Smooth muscle cell of bladder (primary cell): ENCODE measurements around the gene OR7C2. TPM values are rescaled to one million over a fixed set of nuclear protein-coding genes. Genes with fewer than 3 reads are reported as not detected.

ENCODE experiments used
- total RNA-seq: library from RNA; depleted of rRNA; stranded (reverse); fragments of >200 nt; gene quantifications from 2 replicates; pipeline ENCODE4 v1.2.3, GENCODE V29; 2014

Gene OR7C2
- total RNA-seq: not detected in 2 replicates

GRCh38 chr19:14941189-14941588 is at the start of gene OR7C2:
Gene OR7C2, plus strand, starts transcription at chr19:14941489. Its CDS starts 0 bp downstream, at chr19:14941489.

DNA sequence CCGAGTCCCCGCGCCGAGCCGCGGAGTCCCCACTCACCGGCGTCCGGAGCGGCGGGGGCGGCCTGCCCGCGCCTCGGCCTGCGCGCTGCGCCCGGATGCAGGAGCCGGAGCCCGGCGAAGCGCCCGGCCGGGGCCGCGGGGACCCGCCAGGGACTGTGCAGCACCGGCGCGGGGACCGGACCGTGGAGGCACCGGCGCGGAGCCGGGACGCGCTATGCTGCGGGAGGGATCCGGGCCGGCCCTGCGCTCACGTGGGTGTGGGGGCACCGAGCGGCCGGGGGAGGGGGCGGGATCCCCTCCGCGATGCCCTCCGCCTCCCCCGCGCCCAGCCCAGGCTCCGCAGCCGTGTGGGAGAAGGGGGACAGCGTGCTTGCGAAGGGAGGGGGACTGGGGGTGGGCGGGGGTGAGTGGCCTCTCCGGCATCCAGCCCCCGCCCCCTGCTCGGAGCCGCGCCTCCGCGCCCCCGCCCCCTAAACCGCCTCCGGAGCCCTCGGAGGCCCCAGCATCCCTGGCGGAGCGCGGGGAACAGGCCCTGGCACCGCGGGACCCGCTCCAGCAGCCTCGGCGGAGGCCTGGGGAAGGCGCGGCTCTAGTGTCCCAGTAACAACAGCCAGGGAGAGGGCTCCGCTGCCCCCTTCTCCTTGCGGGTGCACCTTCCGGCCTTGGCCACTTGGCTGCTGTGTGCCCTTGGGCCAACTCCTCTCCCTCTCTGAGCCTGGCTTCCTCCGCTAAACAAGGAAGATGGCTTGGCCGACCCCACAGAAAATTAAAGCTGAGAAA is 38.4 kb downstream of the OR7C2 start, which contains the start of gene SLC1A6:
Gene SLC1A6 (minus strand): TSS at position 389 of the 780 bp plus-strand sequence. CDS start 6,954 bp downstream, outside the sequence.

Other genes starting within 250 kb of the OR7C2 start
- gene ADGRE2, start 162.9 kb upstream of the OR7C2 start, total RNA-seq: under 0.01 TPM in 2 replicates
- not detected in 2 replicates for gene OR7A5, start 106.3 kb upstream of the OR7C2 start, total RNA-seq
- gene OR7C1, start 106.3 kb upstream of the OR7C2 start, total RNA-seq: not detected in 2 replicates
- not detected in 2 replicates for gene OR7A10, start 92.6 kb upstream of the OR7C2 start, total RNA-seq
- gene OR7A17, start 55.4 kb upstream of the OR7C2 start, total RNA-seq: not detected in 2 replicates
- gene SLC1A6, start 38.4 kb downstream of the OR7C2 start, total RNA-seq: not detected in 2 replicates
- gene CASP14, start 108.0 kb downstream of the OR7C2 start, total RNA-seq: not detected in 2 replicates
- not detected in 2 replicates for gene OR1I1, start 140.7 kb downstream of the OR7C2 start, total RNA-seq
- gene SYDE1, start 165.9 kb downstream of the OR7C2 start, total RNA-seq: 12.2 and 19.0 TPM in 2 replicates